Natural killer cell (primary cell): ENCODE data around the gene GPR37. TPM values are rescaled to one million over a fixed set of nuclear protein-coding genes. Genes with fewer than 3 reads are reported as not detected.

Experiments
- ATAC-seq, 3 donors: fragments of 150-1000 bp in 2 of 3; fragments of 200-7000 bp in 1 of 3; cut with Tn5 transposase; 1 replicate in 1 of 3; 2 replicates in 2 of 3; pipeline ENCODE4 v1.10.0; 2021; ENCODE audit warnings: mild to moderate bottlenecking in 2 of 3, moderate library complexity in 2 of 3
- DNase-seq, 2 donors: peaks; one replicate each; pipeline versions ENCODE4 v3.0.0 to v3.0.0-alpha.2; 2013 to 2021; ENCODE audit warnings: mixed read lengths in 1 of 2
- H3K27ac ChIP-seq: one replicate; pipeline ENCODE4 v1.5.1; 2013; ENCODE audit warnings: mild to moderate bottlenecking, low read length
- H3K27me3 ChIP-seq: one replicate; pipeline ENCODE4 v1.6.1; 2013; ENCODE audit warnings: low read length; ENCODE audit not compliant: control insufficient read depth, insufficient read depth
- H3K36me3 ChIP-seq: one replicate; pipeline ENCODE4 v1.6.1; 2013; ENCODE audit warnings: low read length; ENCODE audit not compliant: control insufficient read depth, insufficient read depth
- H3K4me1 ChIP-seq: one replicate; pipeline ENCODE4 v1.6.1; 2013; ENCODE audit warnings: low read length; ENCODE audit not compliant: control insufficient read depth, insufficient read depth
- H3K4me3 ChIP-seq: one replicate; pipeline ENCODE4 v1.5.1; 2013; ENCODE audit warnings: low read length
- H3K9me3 ChIP-seq: one replicate; pipeline ENCODE4 v1.6.1; 2013; ENCODE audit warnings: low read length; ENCODE audit not compliant: control insufficient read depth, insufficient read depth
- H3K27ac Mint-ChIP-seq, 2 donors: one replicate each; pipeline ENCODE4 v1.8.0; 2022; ENCODE audit warnings: mild to moderate bottlenecking in 2 of 2, mixed read lengths in 2 of 2, moderate library complexity in 1 of 2
- H3K27me3 Mint-ChIP-seq, 2 donors: one replicate each; pipeline ENCODE4 v1.8.0; 2022; ENCODE audit warnings: low read depth in 2 of 2, mixed read lengths in 2 of 2
- H3K36me3 Mint-ChIP-seq: one replicate; pipeline ENCODE4 v1.8.0; 2022; ENCODE audit warnings: mixed read lengths
- H3K4me1 Mint-ChIP-seq, 2 donors: one replicate each; pipeline ENCODE4 v1.8.0; 2022; ENCODE audit warnings: mixed read lengths in 2 of 2
- H3K4me3 Mint-ChIP-seq: one replicate; pipeline ENCODE4 v1.8.0; 2022; ENCODE audit warnings: mild to moderate bottlenecking, moderate library complexity, mixed read lengths
- H3K9me3 Mint-ChIP-seq, 2 donors: one replicate each; pipeline ENCODE4 v1.8.0; 2022; ENCODE audit warnings: mixed read lengths in 2 of 2
- CTCF ChIP-seq: fragments of 200-600 bp; IDR thresholded peaks from one replicate; pipeline ENCODE4 v1.8.0; 2022; ENCODE audit warnings: antibody characterized with exemption
- WGBS: methylation state at CpG from one replicate; pipeline ENCODE4 v1.1.7; 2013; ENCODE audit warnings: missing lambda C conversion rate; ENCODE audit not compliant: insufficient coverage; 5-methylcytosine and 5-hydroxymethylcytosine counted together
- intact Hi-C: fragments of 100-400 bp; cut with micrococcal nuclease; formaldehyde crosslinking; loops from one replicate; pipeline ENCODE4 v1.14.2; 2022
- total RNA-seq, 4 donors: library from RNA; stranded (reverse); fragments of 120-200 nt in 1 of 4; gene quantifications; one replicate each; pipeline versions ENCODE4 v1.2.3 to v1.2.4, GENCODE V29; 2013 to 2022

GPR37 gene
- total RNA-seq, 3 donors from 2014 or later (not counting 1 experiment from before 2014, with no cell fraction given), result not detected

GRCh38 chr7:124723012-124723411, 42.6 kb downstream of the GPR37 start:
- no peak overlapping the region for H3K27ac Mint-ChIP-seq
- H3K9me3 Mint-ChIP-seq, result peaks cover 3 to 4% of the 10 kb centered on the region in 2 donors
- H3K4me1 Mint-ChIP-seq, result no peaks in the 10 kb centered on the region
- TF ChIP-seq CTCF, result no peak
- H3K27me3 Mint-ChIP-seq, result no peaks in the 10 kb centered on the region
- 82% methylated on average over 2 of the region's 2 CpGs for WGBS
- DNase-seq (no peak), ATAC-seq (no peak)
- no peaks in the 10 kb centered on the region for H3K36me3 Mint-ChIP-seq
- Histone ChIP-seq H3K36me3 (no peaks in the 10 kb centered on the region), H3K4me3 (no peak overlapping the region), H3K9me3 (no peaks in the 10 kb centered on the region), H3K27ac (no peak overlapping the region), H3K4me1 (no peaks in the 10 kb centered on the region), H3K27me3 (no peaks in the 10 kb centered on the region)
- H3K4me3 Mint-ChIP-seq, result no peak overlapping the region
- intact Hi-C loops, result no loop called here

- WGBS, result 61% methylated on average over 2 of the region's 3 CpGs
- TF ChIP-seq CTCF, result no peak
- no peaks in the 10 kb centered on the region for H3K36me3 ChIP-seq
- H3K9me3 ChIP-seq, result no peaks in the 10 kb centered on the region
- H3K4me3 Mint-ChIP-seq, result no peak overlapping the region
- no peaks in the 10 kb centered on the region for H3K4me1 Mint-ChIP-seq
- ATAC-seq, result no peak
- no peaks in the 10 kb centered on the region for H3K27me3 ChIP-seq
- intact Hi-C loops, result no loop called here
- peaks cover 2 to 3% of the 10 kb centered on the region in 2 donors for H3K9me3 Mint-ChIP-seq
- H3K27me3 Mint-ChIP-seq, result no peaks in the 10 kb centered on the region
- H3K4me1 ChIP-seq, result no peaks in the 10 kb centered on the region
- no peaks in the 10 kb centered on the region for H3K36me3 Mint-ChIP-seq
- no peak overlapping the region for H3K27ac ChIP-seq
- no peak for DNase-seq
- H3K27ac Mint-ChIP-seq, result no peak overlapping the region
- no peak overlapping the region for H3K4me3 ChIP-seq
Observed at GRCh38 chr7:124722292-124722691, 43.3 kb downstream of the GPR37 start.

- Mint-ChIP-seq H3K27ac (no peak overlapping the region), H3K4me1 (no peaks in the 10 kb centered on the region), H3K27me3 (no peaks in the 10 kb centered on the region), H3K9me3 (peaks cover 3 to 7% of the 10 kb centered on the region in 2 donors), H3K4me3 (no peak overlapping the region), H3K36me3 (no peaks in the 10 kb centered on the region)
- Histone ChIP-seq H3K27me3 (no peaks in the 10 kb centered on the region), H3K4me3 (no peak overlapping the region), H3K4me1 (no peaks in the 10 kb centered on the region), H3K27ac (no peak overlapping the region), H3K36me3 (no peaks in the 10 kb centered on the region), H3K9me3 (no peaks in the 10 kb centered on the region)
- TF ChIP-seq CTCF, result no peak
- ATAC-seq (no peak), DNase-seq (no peak)
- intact Hi-C loops, result no loop called here
- 67% methylated on average over 1 of the region's 1 CpG for WGBS
Observed at GRCh38 chr7:124720195-124720594, 45.4 kb downstream of the GPR37 start.

GRCh38 chr7:124718032-124718766, 47.4 kb downstream of the GPR37 start:
- H3K4me3 Mint-ChIP-seq, result no peak overlapping the region
- no peak for DNase-seq
- ATAC-seq, result no peak
- H3K36me3 Mint-ChIP-seq, result no peaks in the 10 kb centered on the region
- H3K27ac Mint-ChIP-seq, result no peak overlapping the region
- Histone ChIP-seq H3K36me3 (no peaks in the 10 kb centered on the region), H3K27ac (no peak overlapping the region), H3K4me3 (no peak overlapping the region), H3K9me3 (no peaks in the 10 kb centered on the region), H3K4me1 (no peaks in the 10 kb centered on the region), H3K27me3 (no peaks in the 10 kb centered on the region)
- WGBS, result 75% methylated on average over 3 of the region's 4 CpGs
- intact Hi-C loops, result no loop called here
- H3K27me3 Mint-ChIP-seq, result no peaks in the 10 kb centered on the region
- TF ChIP-seq CTCF, result no peak
- H3K4me1 Mint-ChIP-seq, result no peaks in the 10 kb centered on the region
- H3K9me3 Mint-ChIP-seq, result peaks cover 6 to 12% of the 10 kb centered on the region in 2 donors
